ENCODE measurements around the gene HTD2.

GRCh38 chr3:58340594-58341244, 34.4 kb downstream of the HTD2 start:
- TF ChIP-seq, protein P1, sequence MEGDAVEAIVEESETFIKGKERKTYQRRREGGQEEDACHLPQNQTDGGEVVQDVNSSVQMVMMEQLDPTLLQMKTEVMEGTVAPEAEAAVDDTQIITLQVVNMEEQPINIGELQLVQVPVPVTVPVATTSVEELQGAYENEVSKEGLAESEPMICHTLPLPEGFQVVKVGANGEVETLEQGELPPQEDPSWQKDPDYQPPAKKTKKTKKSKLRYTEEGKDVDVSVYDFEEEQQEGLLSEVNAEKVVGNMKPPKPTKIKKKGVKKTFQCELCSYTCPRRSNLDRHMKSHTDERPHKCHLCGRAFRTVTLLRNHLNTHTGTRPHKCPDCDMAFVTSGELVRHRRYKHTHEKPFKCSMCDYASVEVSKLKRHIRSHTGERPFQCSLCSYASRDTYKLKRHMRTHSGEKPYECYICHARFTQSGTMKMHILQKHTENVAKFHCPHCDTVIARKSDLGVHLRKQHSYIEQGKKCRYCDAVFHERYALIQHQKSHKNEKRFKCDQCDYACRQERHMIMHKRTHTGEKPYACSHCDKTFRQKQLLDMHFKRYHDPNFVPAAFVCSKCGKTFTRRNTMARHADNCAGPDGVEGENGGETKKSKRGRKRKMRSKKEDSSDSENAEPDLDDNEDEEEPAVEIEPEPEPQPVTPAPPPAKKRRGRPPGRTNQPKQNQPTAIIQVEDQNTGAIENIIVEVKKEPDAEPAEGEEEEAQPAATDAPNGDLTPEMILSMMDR (IDR thresholded peaks at IDR 0.05): no peak
- no peak for TF ChIP-seq POLR2A (IDR thresholded peaks at IDR 0.05)
- TF ChIP-seq EP300 (IDR thresholded peaks at IDR 0.05): no peak
